Erythroblast (primary cell): ENCODE results near the gene RGS5.

Experiments
- GATA1 ChIP-seq: IDR thresholded peaks from 2 replicates; pipeline ENCODE4 v1.6.1; 2011; ENCODE audit warnings: low read depth, mild to moderate bottlenecking, control low read depth, low read length, moderate library complexity
- POLR2A ChIP-seq: IDR thresholded peaks from 2 replicates; pipeline ENCODE4 v1.6.1; 2011; ENCODE audit warnings: mild to moderate bottlenecking, low read length

DNA sequence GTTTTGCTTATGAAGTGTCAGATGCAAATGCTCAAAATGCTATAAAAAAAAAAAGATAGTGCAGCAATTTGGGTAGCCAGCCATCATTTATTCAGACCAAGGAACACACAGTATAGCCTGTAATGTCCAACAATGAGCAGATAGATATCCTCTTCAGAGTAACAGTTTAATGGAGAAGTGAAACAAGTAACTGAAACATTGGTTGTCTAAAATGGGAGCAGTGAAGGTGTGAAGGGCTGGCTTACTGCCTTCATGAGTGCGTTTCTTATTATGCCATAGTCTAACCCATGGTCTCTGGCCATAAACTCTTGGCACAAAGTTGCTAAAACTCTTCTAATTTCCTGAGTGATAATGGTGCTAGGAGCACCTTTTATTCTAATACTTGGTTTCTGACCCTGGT lies 11.4 kb downstream of the RGS5 start:
- TF ChIP-seq POLR2A (no peak), GATA1 (no peak)
